NCI-H187 treated with DMSO at 0.1 percent for 48 hours (cell line): ENCODE measurements around the gene PSD.

Experiments used
- DNase-seq: peaks from one replicate; lab custom pipeline; 2025; lab: John Stamatoyannopoulos, UW

The PSD gene

DNA sequence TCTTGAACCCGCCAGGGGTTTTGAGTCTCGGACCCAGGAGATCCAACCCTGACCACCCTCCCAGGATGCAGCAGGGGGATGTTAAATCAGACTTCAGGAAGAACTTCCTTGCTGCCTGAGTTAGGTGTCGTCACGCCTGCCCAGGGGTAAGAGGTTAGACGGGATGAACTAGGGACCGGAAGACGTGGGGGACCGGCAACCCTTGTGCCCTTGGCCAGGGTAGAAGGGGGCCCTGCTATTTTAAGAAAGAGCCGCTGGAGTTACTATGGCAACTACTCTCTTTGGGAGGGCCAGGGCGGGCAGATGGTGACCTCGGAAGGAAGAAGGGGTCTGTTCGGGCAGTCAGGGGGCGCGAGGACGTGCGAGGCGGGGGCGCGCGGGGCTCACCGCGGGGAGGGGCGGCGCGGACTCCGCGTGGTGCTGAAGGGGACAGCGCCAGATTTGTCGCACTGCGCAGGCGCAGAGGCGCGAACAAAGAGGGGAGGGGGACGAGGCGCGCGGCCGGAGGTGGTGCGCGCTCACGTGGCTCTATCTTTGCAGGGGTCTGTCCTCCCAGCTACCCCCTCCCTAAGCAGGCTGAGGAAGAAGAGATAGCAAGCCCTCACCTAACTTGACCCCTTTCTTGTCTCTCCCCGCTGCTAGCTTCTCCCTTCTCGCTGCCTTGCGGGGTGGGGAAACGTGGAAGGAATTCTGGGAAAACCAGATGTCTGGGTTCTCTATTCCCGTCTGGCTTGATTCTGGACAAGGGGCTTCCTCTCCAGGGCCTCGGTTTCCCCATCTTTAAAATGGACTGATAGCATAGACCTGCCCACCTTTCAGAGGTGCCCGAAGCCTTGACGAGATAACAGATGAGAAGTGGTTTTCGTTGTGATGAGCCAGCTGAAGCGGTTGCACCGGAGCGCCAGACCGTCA is 940 bp upstream of the PSD start:
- DNase-seq: peak; percentile 9

DNA sequence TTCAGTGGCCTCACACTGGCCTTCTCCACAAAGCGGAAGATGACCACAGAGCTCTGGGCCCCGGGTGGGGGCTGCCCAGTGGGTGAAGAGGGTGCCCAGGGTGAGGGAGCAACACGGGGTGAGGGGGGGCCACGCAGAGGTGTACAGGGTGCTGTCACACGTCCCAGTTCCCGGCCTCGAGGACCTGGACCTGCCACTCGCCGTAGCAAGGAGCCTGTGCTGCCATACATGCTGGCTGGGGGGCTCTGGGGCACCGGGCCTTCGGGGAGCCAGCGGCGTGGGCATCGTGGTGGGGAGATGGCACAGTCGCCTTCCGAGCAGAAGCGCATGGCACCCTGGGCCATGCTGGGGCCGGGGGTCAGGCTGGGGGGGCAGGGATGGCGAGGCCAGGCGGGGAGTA is 1.9 kb downstream of the PSD start:
- no peak for DNase-seq

DNA sequence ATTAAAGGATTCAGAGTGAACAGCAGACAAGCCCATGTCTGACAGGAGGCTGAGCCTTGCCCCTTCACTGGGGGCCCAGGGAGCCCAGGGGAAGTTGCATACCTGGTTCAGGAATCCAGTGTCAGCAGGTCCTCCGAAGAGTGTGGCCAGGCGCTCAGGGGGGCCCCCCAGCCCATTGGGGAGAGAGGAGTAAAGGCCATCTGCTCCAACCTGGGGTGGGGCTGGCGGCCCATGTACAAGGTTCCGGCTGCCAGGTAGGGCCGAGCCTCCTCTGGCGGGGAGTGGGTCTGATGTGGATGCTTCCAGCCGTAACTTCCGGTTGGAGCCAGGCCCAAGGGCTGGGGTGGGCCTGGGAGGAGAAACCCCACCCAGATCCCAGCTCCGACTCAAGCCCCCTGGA is 2.3 kb downstream of the PSD start:
- no peak for DNase-seq

DNA sequence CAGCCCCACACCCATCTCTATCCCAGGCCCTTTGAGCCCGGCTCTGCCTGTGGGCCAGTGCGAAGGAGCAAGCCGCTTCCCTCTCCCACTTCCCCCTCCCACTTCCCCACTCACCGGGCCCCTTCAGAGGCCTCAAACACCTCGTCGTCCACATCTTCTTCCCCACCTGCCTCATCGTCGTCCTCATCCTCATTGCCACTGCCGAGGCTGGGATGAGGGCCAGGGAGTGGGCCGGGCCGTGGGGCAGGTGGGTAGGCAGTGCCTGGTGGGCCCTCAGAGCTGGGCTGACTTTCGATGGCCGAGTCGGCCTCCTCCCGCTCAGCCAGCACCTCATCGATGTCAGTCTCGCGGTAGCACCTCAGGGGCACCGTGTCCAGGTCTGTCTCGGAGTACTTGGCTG is 3.8 kb downstream of the PSD start:
- DNase-seq: no peak

DNA sequence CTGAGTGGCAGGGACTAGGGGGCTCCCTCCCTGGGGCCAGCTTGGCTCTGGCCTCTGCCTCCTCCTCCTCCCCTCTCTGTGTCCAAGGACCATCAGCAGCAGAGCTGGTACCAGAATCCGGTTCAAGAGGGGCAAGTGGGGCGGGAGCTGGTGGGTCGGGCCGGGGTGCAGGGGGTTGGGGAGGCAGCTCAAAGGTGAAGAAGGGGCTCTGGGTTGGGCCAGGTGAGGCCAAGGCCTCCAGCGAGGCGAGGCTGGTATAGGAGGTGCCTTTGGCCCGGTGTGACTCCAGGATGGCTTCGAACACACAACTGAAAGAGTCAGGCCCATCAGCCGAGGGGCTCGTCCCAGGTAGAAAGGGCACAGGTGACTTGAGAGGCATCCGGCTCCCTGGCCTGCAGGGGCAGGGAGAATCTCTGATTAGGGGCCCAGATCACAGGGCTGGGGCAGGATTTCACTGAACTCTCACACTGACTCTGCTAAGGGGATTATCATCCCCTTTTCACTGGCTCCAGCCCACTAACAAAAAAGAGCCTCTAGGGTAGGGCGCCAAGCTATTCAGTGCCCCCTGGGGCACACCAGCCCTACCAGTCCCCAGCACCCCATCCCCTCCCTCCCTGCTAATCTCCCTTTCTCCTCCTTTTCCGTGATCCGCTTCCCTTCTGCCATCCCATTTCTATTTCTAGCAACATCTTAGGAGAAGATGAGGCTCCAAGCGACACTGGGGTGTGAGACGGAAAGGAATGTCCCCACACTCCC is 4.6 kb downstream of the PSD start:
- no peak for DNase-seq

DNA sequence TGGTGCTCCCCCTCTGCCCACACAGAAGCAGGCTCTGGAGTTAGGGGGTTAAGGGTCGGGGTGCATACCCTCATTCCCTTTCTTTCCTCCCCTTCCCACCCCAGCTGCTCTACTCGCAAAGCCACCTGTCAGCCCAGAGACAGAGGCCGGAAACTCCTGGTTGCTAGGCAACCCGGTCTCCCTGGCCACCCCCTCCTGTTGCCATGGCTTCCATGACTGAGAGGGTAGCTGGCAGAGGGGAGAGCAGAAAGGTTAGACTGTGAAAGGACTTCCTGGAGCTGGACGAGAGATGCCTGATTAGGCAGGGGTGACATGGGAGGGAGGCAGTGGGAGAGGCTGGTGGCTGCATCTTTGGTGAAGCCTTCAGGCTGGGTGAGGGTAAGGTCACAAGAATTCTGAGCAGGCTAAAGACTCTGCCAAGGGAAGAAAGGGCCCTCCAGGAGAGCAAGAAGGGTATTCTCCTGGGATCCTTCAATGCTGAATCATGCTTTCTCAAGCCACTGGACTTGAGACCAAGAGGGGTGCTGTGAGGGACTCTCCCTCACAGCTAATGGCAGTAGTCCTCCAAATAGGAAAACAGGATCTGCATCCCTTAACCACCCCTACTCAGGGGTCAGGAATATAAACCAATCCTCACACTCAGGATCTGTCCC is 5.4 kb downstream of the PSD start:
- DNase-seq: peak; percentile 8

DNA sequence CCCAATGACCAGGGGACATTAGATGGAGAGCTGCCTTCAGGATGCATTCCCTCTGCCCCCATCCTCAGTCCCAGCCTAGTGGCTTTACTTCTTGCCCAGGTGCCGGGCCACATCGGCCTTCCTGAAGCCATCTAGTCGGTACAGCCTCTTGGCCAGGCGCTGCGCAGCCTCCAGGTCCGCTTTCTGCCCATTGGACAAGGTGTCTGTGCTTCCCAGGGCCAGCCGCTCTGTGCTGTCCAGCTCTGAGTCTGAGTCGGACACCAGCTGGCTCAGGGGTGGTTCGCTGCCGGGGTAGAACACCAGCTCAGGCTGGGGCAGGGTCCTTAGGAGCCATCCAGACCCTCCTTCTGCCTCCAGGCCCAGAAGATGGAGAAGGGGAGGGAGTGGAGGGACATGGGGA is 6.3 kb downstream of the PSD start:
- DNase-seq: no peak

DNA sequence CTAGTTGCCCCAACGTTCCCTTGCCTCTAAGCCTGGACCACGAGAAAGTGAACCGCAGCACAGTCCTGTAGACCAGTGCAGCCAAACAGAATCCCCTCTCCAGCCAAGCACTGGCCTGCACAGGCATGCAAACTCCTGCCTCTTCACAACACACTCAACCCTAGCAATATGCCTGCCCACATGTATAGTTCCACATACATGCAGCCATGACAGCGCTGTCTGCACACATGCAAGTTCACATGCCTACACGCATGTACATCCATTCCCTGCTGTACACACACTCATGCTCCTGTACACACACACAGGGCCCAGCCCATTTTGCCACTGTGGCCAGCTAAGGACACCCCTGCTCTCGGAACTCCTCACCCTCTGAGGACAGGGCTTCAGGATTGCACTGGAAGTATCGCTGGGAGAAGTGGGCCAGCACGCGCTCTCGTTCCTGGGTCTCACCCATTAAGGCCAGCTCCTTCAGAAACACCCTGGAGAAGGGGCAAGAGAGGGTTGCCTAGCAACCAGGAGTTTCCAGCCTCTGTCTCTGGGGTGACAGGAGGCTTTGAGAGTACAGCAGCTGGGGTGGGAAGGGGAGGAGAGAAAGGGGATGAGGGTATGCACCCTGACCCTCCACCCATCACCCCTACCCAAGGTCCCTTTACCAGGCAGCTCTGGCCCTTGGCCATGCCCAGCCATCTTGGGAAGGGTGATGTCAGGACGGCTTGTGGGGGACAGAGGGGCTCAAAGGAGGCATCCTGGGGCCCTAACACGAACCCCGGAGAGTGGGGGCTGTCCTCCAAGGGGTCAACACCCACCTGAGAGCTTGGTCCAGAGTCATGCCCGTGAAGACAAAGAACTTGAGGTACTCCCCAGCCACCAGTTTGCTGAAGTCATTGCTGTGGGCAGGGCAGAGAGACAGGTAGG is 7.0 kb downstream of the PSD start:
- no peak for DNase-seq

DNA sequence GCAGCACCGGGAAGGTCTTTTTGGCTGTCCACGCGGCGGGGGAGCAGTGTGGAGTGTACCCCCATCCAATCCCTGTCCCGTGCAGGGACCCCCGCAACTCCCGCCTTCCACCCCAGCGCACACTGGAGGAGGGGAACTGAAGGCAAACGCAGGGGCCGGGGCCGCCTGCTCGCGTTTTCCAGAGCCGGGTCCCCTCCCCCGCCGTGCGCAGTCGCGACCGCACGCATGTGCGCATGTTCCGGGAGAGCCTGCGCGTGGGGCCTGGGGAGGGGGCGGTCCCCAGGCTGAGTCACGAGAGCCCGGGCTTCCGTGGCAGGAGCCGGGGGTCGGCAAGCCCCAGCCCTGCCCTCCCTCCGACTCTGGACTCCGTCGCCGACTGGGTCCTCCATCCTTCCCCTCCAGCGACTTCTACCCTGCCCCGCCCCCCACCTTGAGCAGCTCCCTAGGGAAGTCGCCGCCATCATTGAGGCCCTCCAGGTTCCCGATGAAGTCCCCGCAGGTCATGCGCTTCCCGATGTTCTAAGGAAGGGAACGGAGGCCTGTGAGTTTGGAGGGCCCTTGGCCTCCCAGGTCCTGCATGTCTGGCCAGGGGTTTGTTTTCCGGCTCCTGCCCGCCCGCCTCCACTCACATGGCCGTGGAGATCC is 8.0 kb downstream of the PSD start:
- DNase-seq: no peak

DNA sequence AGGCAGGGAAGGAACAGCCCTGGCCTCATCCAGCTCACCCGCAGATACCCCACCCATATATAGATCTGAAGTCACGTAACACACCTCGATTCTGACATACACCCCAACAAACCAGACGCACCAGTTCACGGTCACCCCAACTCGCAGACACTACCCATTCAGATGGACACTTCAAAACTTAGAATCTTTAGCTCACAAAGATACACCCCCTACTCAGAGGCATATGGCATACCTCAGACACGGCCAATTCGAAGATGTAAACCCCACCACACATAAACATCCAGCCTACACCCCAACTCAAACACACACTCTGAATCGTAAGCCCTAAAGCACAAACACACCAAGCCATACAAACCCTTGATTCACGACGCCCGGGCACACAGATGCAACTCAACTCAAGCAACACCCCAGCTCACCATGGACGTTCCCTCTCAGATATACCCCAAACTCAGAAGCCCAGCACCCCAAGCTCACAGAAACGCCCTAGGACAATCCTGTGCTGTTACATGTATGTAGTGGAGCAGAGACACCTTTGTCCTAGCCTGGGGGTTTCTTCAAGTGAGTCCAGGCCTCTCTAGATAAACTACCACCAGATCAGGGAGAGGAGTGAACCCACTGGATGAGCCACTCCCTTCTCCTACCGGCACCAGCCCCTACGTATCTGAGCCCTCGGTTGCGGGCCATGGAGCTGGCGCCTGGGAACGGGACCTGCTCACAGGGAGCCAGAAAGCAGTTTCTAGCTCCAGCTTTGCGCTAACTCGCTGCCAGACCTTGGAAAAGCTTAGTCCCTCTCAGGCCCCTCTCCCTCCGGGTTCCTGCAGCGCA is 8.8 kb downstream of the PSD start:
- no peak for DNase-seq

DNA sequence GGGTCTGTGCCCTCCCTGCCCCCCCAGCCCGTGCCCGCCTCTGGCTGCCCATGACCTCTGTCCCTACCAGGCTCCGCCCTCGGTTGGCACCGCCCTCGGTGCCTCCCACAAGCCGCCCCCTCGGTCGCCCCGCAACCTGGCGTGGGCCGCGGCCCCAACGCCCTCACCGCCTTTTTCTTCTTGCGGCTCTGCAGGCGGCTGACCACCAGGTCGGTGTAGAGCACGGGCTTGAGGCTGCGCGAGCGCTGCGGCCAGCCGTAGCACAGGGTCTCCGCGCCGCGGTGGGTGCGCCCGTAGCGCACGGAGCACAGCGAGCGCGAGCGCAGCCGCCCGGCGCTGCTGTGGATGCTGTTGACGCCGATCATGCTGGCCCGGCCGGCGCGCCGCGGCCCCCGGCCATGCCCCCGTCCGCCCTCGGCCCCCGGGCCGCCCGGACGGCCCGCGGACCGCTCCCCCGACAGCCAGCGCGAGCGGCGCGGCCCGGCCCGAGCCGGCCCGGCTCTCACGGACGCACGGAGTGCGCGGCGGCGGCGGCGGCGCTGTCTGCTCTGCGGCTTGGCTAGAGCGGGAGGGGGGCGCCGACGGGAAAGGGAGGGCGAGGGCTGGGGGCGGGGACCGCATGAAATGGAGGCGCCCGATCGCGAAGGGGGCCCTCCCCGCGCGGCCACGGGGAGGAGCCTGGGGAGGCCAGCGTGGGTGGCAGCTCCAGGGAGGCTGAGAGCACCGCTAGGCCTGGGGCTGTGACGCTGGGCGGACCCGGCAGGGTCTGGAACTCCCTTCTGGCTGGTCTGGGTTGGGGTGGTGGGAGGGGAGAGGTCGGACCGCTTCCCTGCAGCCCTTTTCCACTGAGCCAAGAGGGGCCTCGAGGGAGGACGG is 9.6 kb downstream of the PSD start:
- no peak for DNase-seq

DNA sequence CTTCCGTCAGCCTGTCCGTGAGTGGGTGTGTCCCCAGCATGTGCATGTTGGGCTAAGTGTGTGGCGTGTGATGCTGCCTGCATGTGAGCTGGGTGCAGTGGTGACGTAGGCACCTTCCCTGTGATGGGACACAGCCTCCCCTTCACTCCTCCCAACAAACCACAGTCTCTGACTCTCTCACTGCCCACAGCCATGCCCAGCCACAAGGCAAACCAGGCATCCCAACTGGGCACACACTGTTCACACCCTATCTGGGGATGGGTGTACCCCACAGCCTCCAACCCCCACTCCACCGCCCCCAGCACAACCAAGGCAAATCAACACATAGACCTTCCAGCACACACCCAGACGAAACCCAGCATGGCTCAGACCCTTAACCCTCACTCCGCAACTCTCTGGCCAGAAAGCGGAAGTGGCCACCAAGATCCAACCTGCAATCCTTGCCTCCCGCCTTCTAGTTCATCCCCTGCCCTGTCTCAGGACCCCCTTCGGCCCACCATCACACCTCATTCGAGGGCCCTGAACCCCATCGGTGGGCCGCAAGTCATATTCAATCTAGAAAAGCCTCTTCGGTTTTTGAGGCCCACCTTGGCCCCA is 10.4 kb downstream of the PSD start:
- DNase-seq: no peak

DNA sequence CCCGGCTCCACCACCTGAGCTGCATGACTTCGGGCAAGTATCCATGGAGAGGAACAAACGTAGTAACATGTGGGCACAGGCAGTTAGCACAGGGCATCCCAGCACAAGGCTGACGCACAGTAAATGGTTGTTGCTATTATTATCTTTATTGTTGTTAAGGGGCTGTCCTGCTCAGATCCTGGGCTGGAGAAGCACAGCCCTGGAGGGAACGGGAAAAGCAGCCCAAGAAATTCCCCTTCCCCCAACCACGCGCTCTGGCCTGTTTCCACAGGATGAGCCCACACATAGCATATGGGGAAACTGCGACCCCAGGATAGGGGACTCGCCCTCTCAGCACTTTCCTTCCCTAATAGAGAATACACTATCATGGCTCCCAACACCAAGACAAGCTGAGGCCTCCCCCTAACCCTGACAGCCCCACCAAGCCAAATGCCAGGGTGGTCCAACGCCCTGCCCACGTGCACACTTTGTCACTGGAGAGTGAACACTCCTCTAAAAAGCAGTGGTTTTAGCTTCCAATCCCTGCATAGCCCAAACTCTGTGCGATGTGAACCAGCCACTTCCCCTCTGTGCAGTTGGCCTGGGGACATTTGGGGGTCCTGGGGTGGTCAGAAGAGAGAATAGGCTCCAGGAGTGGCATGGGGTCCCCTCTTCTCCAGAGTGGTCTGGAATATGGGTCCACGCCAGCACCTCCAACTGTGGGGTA is 11.0 kb downstream of the PSD start:
- no peak for DNase-seq

DNA sequence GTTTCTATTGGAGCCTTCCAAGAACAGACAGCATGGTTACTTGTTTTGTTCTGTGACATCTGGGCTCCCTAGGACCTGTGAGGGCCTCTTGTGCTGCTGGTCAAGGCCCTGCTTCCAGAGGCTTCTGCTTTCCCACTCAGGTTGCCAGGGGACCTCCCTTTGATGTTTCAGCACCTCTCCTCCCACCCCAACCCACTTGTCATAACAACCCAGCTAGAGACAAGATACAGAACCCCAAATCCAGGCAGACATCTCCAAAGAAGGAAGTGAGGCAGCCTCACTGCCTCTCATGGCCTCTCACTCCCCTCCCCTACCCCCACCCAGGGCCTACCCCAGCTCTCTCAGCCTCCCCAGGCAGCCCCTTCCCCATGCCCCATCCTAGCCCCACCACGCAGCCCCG is 11.8 kb downstream of the PSD start:
- no peak for DNase-seq

DNA sequence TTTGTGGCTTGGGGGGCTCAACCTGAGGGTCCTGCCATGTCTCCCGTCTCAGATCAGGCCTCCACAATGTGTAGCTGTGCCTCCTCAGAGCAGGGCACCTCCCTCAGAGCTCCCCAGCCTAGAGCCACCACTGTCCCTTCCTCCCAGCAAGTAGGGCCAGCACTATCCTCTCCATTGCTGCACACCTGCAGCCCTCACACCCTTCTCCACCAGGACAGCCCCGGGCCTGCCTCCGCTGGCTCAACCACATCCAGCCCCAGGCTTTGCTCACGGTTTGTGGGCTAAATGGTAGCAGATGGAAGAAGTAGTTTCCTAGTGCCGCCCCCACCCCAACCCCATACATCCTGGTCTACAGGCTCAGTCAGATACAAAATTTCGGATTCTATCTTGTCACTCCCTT is 13.0 kb downstream of the PSD start:
- no peak for DNase-seq

DNA sequence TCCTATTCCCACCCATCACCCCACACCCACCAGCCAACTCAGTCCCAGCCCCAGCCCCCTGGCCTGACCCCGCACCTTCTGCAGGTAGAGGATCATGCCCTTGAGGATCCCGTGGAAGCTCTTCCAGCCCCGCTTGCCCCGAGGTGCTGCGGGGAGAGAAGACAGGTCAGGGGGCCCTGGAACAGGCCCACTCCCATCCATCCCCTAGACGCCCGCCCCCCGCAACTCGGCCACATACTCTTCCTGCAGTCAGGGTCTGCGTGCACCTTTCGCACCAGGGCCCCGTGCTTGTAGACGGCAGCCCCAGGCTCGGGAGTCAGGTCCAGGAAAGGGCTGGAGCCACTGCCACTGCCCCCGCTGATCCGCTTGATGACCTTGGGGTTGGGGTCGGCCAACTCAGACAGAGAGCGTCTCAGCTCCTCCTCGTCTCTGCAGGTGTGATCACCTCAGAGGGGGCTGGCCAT is 13.4 kb downstream of the PSD start:
- no peak for DNase-seq

DNA sequence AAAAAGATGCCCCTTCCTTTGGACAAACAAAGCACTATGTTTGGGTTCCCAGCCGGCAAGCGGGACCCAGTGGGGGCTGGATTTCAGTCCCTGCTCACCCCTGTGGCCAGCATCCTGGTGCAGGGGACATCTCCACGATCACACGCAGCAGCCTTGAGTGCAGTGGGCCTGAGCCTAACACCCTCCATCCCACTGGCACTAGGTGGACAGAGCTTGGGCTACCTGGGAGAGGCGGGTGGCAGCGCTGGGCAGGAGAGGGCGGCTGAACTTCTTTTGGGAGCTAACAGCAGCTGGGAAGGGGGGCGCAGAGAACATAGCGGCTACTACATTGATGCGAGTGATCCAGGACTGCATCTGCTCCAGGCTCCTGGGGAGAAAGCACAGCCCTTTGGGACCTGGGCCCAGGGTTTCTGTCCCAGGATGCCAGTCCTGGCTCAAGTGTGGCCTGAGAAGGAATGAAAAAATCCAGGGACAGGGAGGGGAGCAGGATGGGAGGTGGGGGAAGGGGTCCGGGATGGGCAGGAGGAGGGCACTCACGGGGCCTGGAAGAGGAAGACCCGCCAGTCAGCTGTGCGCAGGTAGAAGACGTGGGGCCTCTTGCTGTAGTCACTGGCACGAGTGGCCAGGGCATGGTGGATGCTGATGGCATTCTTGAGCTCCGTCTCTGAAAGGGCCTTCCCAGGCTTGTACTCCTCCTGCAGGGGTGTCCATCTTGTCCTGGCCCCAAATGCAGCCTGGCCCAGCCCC is 14.1 kb downstream of the PSD start:
- no peak for DNase-seq

DNA sequence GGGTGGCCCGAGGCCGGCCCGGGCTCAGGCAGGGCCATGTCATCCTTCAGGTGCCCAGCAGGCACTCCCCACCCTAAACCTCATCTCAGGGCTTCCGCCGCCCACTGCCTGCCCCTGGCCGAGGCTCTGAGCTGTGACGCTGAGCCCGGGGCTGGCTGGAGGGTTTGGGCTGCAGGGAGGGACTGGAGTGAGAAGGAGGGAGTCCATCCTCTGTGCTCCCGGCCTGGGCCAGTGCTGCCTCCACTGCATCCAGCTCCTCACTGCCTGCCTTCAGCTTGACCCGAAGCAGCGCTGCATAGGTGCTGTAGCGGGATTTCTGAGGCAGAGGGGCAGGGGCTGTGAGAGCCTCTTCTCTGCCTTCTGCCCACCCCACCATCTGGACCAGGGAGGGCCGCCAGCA is 15.5 kb downstream of the PSD start:
- no peak for DNase-seq
